ENCODE results near the gene BCDIN3D. TPM values are rescaled to one million over a fixed set of nuclear protein-coding genes. Genes with fewer than 3 reads are reported as not detected.

BCDIN3D gene
- total RNA-seq, 2 donors from 2014 or later, result 1.8 to 2.0 TPM

DNA sequence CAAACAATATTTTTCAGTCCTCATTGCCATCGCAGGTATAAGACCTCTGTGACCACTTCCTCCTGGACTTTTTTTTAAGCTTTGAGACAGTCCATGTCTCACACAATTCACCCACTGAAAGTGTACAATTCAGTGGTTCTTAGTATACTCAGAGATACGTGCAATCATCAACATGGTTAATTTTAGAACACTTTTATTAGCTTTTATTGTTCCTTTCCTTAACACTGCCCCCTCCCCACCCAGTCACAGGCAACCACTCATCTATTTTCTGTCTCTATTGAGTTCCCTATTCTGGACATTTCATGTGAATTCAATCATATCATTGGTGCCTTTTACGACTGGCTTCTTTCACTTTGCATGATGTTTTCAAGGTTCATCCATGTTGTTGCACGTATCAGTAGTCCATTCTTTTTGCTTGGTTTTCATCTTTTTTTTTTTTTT, 30.9 kb downstream of the BCDIN3D start:
- Histone ChIP-seq H3K4me1 (peaks cover 0 to 45% of the 10 kb centered on the region in 2 donors), H3K27me3 (no peaks in the 10 kb centered on the region), H3K4me3 (no peak overlapping the region), H3K36me3 (no peaks in the 10 kb centered on the region), H3K9me3 (no peaks in the 10 kb centered on the region), H3K27ac (no peak overlapping the region)
- TF ChIP-seq, protein P1, sequence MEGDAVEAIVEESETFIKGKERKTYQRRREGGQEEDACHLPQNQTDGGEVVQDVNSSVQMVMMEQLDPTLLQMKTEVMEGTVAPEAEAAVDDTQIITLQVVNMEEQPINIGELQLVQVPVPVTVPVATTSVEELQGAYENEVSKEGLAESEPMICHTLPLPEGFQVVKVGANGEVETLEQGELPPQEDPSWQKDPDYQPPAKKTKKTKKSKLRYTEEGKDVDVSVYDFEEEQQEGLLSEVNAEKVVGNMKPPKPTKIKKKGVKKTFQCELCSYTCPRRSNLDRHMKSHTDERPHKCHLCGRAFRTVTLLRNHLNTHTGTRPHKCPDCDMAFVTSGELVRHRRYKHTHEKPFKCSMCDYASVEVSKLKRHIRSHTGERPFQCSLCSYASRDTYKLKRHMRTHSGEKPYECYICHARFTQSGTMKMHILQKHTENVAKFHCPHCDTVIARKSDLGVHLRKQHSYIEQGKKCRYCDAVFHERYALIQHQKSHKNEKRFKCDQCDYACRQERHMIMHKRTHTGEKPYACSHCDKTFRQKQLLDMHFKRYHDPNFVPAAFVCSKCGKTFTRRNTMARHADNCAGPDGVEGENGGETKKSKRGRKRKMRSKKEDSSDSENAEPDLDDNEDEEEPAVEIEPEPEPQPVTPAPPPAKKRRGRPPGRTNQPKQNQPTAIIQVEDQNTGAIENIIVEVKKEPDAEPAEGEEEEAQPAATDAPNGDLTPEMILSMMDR (IDR thresholded peaks at IDR 0.05), result no peak
- DNase-seq (ENCODE audit: low spot score), result no peak

DNA sequence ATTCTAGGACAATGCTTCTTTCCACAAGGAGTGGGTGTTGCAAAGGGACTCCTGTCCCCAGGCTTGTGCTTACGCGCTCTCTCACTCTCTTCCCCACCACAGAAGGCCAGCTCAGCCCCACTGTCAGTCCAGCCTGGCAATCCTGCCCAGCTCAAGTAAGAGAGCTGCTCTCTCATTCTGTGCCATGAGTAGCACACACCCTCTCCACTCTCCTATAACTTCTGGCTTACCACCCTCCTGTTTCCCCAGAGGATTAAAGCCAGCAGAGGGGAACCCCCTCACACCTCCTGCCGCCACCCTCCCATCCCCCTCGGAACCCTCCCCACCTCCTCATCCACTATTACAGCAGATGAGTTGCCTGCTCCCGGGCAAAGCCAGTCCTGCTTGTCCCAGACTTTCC, 31.8 kb downstream of the BCDIN3D start:
- no peak for DNase-seq (ENCODE audit: low spot score)
- Histone ChIP-seq H3K4me3 (no peak overlapping the region), H3K4me1 (peaks cover 0 to 54% of the 10 kb centered on the region in 2 donors), H3K27ac (no peak overlapping the region), H3K9me3 (no peaks in the 10 kb centered on the region), H3K27me3 (no peaks in the 10 kb centered on the region), H3K36me3 (no peaks in the 10 kb centered on the region)
- TF ChIP-seq, protein P1 (IDR thresholded peaks at IDR 0.05), result no peak

DNA sequence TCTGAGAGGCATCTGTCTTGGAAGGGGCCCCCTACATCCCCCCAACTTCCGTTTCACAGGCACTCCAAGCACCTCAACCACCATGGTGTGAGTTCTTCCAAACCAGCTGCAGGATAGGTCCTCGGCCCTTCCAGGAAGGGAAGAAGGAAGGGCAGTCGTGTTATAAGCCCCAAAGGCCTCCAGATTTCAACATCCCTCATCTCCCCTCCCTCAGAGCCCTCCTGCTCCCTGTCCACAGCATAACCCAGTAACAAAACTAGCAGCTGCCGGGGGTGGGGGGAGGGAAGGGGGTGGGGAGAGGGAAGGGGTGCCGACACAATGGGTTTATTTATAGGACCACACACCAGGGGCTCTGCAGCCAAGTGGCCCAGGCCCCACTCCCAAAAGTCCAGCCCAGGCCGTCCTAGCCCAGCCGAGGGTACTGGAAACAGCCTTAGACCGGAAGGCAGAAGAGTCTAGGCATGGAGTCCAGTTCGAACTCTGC, 33.0 kb downstream of the BCDIN3D start:
- peak overlapping the region in 1 of 2 donors; percentile 28 for H3K4me3 ChIP-seq
- H3K4me1 ChIP-seq, result peaks cover 0 to 52% of the 10 kb centered on the region in 2 donors
- TF ChIP-seq, protein P1 (IDR thresholded peaks at IDR 0.05), result no peak

DNA sequence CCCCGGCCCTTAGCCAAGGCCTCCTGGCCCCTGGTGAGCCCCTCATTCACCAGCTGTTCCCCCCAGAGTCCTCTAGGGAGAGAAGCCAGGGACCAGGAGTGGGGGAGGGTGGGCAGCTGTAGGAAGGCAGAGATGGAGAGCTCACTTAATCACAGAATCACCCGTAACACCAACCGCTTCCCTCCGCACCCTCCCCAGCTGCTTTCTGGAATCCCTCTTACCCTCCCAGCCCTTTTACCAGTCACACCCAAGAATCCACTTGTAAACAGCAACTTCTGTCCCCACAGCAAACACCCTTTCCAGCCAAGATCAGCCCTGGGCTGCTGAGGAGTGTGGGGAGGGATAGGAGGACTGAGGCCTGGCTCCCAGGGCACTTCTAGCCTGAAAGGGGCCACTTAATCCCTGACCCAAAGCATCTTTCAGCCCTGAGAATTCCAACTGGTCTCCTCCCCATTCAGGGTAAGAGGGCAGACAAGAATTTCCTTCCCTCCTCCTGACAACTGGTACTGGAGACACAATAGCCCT, 33.5 kb downstream of the BCDIN3D start:
- TF ChIP-seq, protein P1 (IDR thresholded peaks at IDR 0.05), result no peak
- DNase-seq (ENCODE audit: low spot score), result no peak
- Histone ChIP-seq H3K36me3 (peaks cover 16% of the 10 kb centered on the region), H3K27me3 (no peaks in the 10 kb centered on the region), H3K27ac (peak overlapping the region; percentile 77 to 85), H3K4me3 (peak overlapping the region in 1 of 2 donors; percentile 28), H3K4me1 (peaks cover 0 to 52% of the 10 kb centered on the region in 2 donors), H3K9me3 (no peaks in the 10 kb centered on the region)

More for the DNA sequence above, 33.0 kb downstream of the BCDIN3D start:
- Histone ChIP-seq H3K9me3 (no peaks in the 10 kb centered on the region), H3K36me3 (peaks cover 11% of the 10 kb centered on the region), H3K27ac (peak overlapping the region; percentile 77 to 85), H3K27me3 (no peaks in the 10 kb centered on the region)
- no peak for DNase-seq (ENCODE audit: low spot score)

DNA sequence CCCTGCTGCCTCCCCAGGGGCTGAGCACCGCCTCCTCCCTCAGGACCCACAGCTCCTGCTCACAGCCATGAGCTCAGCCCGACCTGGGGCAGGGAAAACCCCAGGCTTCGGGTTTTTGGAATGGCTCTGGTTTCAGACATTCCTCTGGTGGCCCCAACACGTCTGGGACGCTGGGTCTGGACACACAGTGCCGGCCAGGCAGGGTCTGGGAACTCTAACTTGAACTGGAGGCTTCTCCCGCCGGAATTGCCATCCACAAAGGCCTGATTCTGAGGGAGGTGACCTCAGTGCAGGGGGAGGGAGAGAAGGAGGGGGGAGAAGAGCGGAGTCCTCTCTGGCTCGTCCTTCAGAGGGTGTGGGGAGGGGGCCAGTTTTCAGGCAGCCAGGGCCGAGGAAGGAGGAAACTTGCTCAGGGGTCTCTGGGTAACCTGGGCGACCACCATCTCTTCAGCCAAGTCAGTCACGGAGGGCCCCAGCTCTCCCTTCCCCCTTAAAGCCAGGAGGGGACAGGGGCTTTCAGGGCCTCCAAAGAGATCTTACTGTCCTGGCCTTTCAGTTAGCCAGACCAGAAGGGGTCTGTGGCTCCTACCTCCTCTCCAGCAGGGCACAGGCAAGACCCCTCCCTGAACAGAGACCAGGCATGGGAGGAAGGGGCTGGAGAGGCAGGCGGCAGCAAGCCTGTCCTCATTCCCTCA, 34.1 kb downstream of the BCDIN3D start:
- Histone ChIP-seq H3K27ac (peak overlapping the region; percentile 77 to 85), H3K27me3 (no peaks in the 10 kb centered on the region), H3K9me3 (no peaks in the 10 kb centered on the region), H3K36me3 (peaks cover 22% of the 10 kb centered on the region), H3K4me1 (peaks cover 0 to 52% of the 10 kb centered on the region in 2 donors), H3K4me3 (peak overlapping the region in 1 of 2 donors; percentile 28)
- no peak for DNase-seq (ENCODE audit: low spot score)
- TF ChIP-seq, protein P1 (IDR thresholded peaks at IDR 0.05), result no peak

Data from right atrium auricular region (tissue), 2 donors.